ENCODE results near the gene TGFBR3L.
"Not testable (repeated sequence)": the region's sequence is repeated elsewhere in the genome, so short reads cannot be mapped to it uniquely, and the experiment has no call there.

The TGFBR3L gene

GRCh38 chr19:7879836-7880235 is 34.8 kb upstream of the TGFBR3L start:
- DNase-seq (ENCODE audit: low read depth) = no peak

- DNase-seq (ENCODE audit: low read depth) = no peak
These were observed 32.7 kb upstream of the TGFBR3L start for GRCh38 chr19:7881910-7882309.

GRCh38 chr19:7883105-7883504 is 31.5 kb upstream of the TGFBR3L start:
- no peak for DNase-seq (ENCODE audit: low read depth)

GRCh38 chr19:7883796-7884570 is 30.6 kb upstream of the TGFBR3L start:
- no peak for DNase-seq (ENCODE audit: low read depth)

GRCh38 chr19:7885818-7886217 is 28.8 kb upstream of the TGFBR3L start:
- no peak for DNase-seq (ENCODE audit: low read depth)

GRCh38 chr19:7887408-7888144 is 27.1 kb upstream of the TGFBR3L start:
- DNase-seq (ENCODE audit: low read depth) = no peak

- DNase-seq (ENCODE audit: low read depth) = no peak
These were observed 26.3 kb upstream of the TGFBR3L start, which contains the start of gene LRRC8E for GRCh38 chr19:7888145-7888825. TSS of gene LRRC8E (plus strand) at chr19:7888510. CDS start at chr19:7895604, 7,094 bp downstream.

GRCh38 chr19:7888826-7889217 is 25.8 kb upstream of the TGFBR3L start:
- DNase-seq (ENCODE audit: low read depth) = no peak

- not testable (repeated sequence) for DNase-seq (ENCODE audit: low read depth)
These were observed 21.1 kb upstream of the TGFBR3L start for GRCh38 chr19:7893362-7894101.

- DNase-seq (ENCODE audit: low read depth) = no peak
These were observed 19.9 kb upstream of the TGFBR3L start for GRCh38 chr19:7894612-7895309.

- no peak for DNase-seq (ENCODE audit: low read depth)
These were observed 19.1 kb upstream of the TGFBR3L start for GRCh38 chr19:7895565-7895964.

GRCh38 chr19:7897292-7897691 is 17.3 kb upstream of the TGFBR3L start:
- DNase-seq (ENCODE audit: low read depth) = no peak

GRCh38 chr19:7898967-7899366 is 15.7 kb upstream of the TGFBR3L start:
- DNase-seq (ENCODE audit: low read depth) = no peak

- DNase-seq (ENCODE audit: low read depth) = no peak
These were observed 14.8 kb upstream of the TGFBR3L start for GRCh38 chr19:7899751-7900378.

- no peak for DNase-seq (ENCODE audit: low read depth)
These were observed 14.2 kb upstream of the TGFBR3L start for GRCh38 chr19:7900401-7900870.

- DNase-seq (ENCODE audit: low read depth) = no peak
These were observed 13.7 kb upstream of the TGFBR3L start for GRCh38 chr19:7900931-7901330.

- no peak for DNase-seq (ENCODE audit: low read depth)
These were observed 13.3 kb upstream of the TGFBR3L start for GRCh38 chr19:7901337-7901736.

GRCh38 chr19:7902796-7903243 is 11.8 kb upstream of the TGFBR3L start:
- no peak for DNase-seq (ENCODE audit: low read depth)

- peak; percentile 100 for DNase-seq (ENCODE audit: low read depth)
These were observed 11.2 kb upstream of the TGFBR3L start, which contains the start of gene MAP2K7 for GRCh38 chr19:7903244-7904073. TSS of gene MAP2K7 (plus strand) at chr19:7903877. CDS start at chr19:7903945, 68 bp downstream.

Measured in activated T-cell treated with anti-CD3 and anti-CD28 coated beads for 1 hour (primary cell).